Measurements from ENCODE around the gene THEM4.
"Not testable (repeated sequence)": the region's sequence is repeated elsewhere in the genome, so short reads cannot be mapped to it uniquely, and the experiment has no call there.

THEM4 gene

GRCh38 chr1:151907363-151908139 is 1.8 kb downstream of the THEM4 start:
- H3K4me3 ChIP-seq (ENCODE audit: low read depth, low read length) = no peak overlapping the region
- TF ChIP-seq, protein P1, sequence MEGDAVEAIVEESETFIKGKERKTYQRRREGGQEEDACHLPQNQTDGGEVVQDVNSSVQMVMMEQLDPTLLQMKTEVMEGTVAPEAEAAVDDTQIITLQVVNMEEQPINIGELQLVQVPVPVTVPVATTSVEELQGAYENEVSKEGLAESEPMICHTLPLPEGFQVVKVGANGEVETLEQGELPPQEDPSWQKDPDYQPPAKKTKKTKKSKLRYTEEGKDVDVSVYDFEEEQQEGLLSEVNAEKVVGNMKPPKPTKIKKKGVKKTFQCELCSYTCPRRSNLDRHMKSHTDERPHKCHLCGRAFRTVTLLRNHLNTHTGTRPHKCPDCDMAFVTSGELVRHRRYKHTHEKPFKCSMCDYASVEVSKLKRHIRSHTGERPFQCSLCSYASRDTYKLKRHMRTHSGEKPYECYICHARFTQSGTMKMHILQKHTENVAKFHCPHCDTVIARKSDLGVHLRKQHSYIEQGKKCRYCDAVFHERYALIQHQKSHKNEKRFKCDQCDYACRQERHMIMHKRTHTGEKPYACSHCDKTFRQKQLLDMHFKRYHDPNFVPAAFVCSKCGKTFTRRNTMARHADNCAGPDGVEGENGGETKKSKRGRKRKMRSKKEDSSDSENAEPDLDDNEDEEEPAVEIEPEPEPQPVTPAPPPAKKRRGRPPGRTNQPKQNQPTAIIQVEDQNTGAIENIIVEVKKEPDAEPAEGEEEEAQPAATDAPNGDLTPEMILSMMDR (IDR thresholded peaks at IDR 0.05; ENCODE audit: low read depth, low read length, missing control alignments) = no peak
- no peak for DNase-seq (ENCODE audit: low read depth)
- in situ Hi-C loops (cut with HindIII; ENCODE audit: low sequenced_read_pairs) = no loop called here

- DNase-seq (ENCODE audit: low read depth); in situ Hi-C loops (cut with HindIII; ENCODE audit: low sequenced_read_pairs); H3K4me3 ChIP-seq (ENCODE audit: low read depth, low read length): not testable (repeated sequence)
These were observed 3.0 kb downstream of the THEM4 start for GRCh38 chr1:151906324-151906645.

- in situ Hi-C loops (cut with HindIII; ENCODE audit: low sequenced_read_pairs); DNase-seq (ENCODE audit: low read depth); H3K4me3 ChIP-seq (ENCODE audit: low read depth, low read length): not testable (repeated sequence)
These were observed 3.6 kb downstream of the THEM4 start for GRCh38 chr1:151905443-151906323.

DNA sequence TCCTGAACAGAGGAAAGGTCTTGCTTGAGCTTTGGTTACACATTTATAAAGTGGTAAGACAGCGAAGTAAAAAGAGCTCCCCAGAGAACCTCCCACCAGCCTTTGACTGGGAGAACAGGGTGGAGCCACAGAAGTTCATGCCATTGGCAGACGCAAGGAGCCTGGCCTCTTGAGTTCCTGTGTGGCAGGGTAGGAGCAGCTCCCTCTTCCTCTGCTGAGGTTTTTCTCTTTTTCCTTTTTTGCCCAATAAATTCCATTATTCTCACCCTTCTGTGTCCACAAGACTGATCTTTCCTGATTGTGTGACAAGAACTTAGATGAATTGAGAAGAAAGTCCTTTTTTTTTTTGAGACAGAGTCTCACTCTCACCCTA is 4.3 kb downstream of the THEM4 start:
- DNase-seq (ENCODE audit: low read depth) = no peak
- in situ Hi-C loops (cut with HindIII; ENCODE audit: low sequenced_read_pairs) = no loop called here
- no peak overlapping the region for H3K4me3 ChIP-seq (ENCODE audit: low read depth, low read length)

DNA sequence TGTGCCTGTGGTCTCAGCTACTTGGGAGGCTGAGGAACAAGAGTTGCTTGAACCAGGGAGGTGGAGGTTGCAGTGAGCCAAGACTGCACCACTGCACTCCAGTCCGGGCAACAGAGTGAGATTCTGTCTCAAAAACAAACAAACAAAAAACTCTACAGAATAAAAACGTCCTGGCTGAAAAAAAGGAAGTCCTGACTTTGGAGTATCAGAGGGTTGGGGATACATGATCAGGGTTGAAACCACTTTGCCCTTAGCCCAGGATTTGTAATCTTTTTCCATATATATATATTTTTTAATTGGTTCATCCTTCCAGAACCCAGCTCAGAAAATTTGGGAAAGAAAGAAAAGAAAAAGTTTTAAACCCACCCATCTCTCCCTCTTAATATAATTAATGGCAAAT is 6.5 kb downstream of the THEM4 start:
- TF ChIP-seq, protein P1 (IDR thresholded peaks at IDR 0.05; ENCODE audit: low read depth, low read length, missing control alignments) = no peak
- no peak for DNase-seq (ENCODE audit: low read depth)
- no peak overlapping the region for H3K4me3 ChIP-seq (ENCODE audit: low read depth, low read length)
- in situ Hi-C loops (cut with HindIII; ENCODE audit: low sequenced_read_pairs) = no loop called here

More for the DNA sequence above, 4.3 kb downstream of the THEM4 start:
- TF ChIP-seq, protein P1 (IDR thresholded peaks at IDR 0.05; ENCODE audit: low read depth, low read length, missing control alignments) = no peak

DNA sequence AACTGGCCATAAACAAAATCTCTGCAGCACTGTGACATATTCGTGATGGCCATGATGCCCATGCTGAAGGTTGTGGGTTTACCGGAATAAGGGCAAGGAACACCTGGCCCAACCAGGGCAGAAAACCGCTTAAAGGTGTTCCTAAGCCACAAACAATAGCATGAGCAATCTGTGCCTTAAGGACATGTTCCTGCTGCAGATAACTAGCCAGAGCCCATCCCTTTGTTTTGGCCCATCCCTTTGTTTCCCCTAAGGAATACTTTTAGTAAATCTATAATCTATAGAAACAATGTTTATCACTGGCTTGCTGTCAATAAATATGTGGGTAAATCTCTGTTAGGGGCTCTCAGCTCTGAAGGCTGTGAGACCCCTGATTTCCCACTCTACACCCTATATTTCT is 8.5 kb downstream of the THEM4 start:
- H3K4me3 ChIP-seq (ENCODE audit: low read depth, low read length); DNase-seq (ENCODE audit: low read depth); in situ Hi-C loops (cut with HindIII; ENCODE audit: low sequenced_read_pairs): not testable (repeated sequence)

GRCh38 chr1:151898519-151898991 is 10.8 kb downstream of the THEM4 start:
- in situ Hi-C loops (cut with HindIII; ENCODE audit: low sequenced_read_pairs) = no loop called here
- TF ChIP-seq, protein P1 (IDR thresholded peaks at IDR 0.05; ENCODE audit: low read depth, low read length, missing control alignments) = no peak
- DNase-seq (ENCODE audit: low read depth) = no peak
- no peak overlapping the region for H3K4me3 ChIP-seq (ENCODE audit: low read depth, low read length)

GRCh38 chr1:151897991-151898431 is 11.3 kb downstream of the THEM4 start:
- TF ChIP-seq, protein P1 (IDR thresholded peaks at IDR 0.05; ENCODE audit: low read depth, low read length, missing control alignments) = no peak
- no peak for DNase-seq (ENCODE audit: low read depth)
- in situ Hi-C loops (cut with HindIII; ENCODE audit: low sequenced_read_pairs) = no loop called here
- no peak overlapping the region for H3K4me3 ChIP-seq (ENCODE audit: low read depth, low read length)

Measured in astrocyte of the cerebellum (primary cell).